Ishikawa (cell line): ENCODE measurements around the gene ENC1.

Source experiments
- CEBPB ChIP-seq: IDR thresholded peaks from 2 replicates; pipeline ENCODE4 v1.6.1; 2012
- CREB1 ChIP-seq: IDR thresholded peaks from 2 replicates; pipeline ENCODE4 v1.6.1; 2012; ENCODE audit warnings: low read depth
- EGR1 ChIP-seq: IDR thresholded peaks from 2 replicates; pipeline ENCODE4 v1.6.1; 2012
- EP300 ChIP-seq: IDR thresholded peaks from 2 replicates; pipeline ENCODE4 v1.6.1; 2012; ENCODE audit warnings: borderline replicate concordance
- FOXM1 ChIP-seq: IDR thresholded peaks from 2 replicates; pipeline ENCODE4 v1.6.1; 2012; ENCODE audit warnings: low read depth, borderline replicate concordance
- MAX ChIP-seq: IDR thresholded peaks from 2 replicates; pipeline ENCODE4 v1.6.1; 2012
- NFIC ChIP-seq: IDR thresholded peaks from 2 replicates; pipeline ENCODE4 v1.6.1; 2012
- RAD21 ChIP-seq: IDR thresholded peaks from 2 replicates; pipeline ENCODE4 v1.6.1; 2012; ENCODE audit warnings: low read depth
- REST ChIP-seq: IDR thresholded peaks from 2 replicates; pipeline ENCODE4 v1.6.1; 2012; ENCODE audit warnings: low read depth, mild to moderate bottlenecking
- TAF1 ChIP-seq: IDR thresholded peaks from 2 replicates; pipeline ENCODE4 v1.6.1; 2012; ENCODE audit warnings: low read depth, mild to moderate bottlenecking
- TCF12 ChIP-seq: IDR thresholded peaks from 2 replicates; pipeline ENCODE4 v1.6.1; 2012; ENCODE audit warnings: low read depth
- TEAD4 ChIP-seq: IDR thresholded peaks from 2 replicates; pipeline ENCODE4 v1.6.1; 2012
- USF1 ChIP-seq: IDR thresholded peaks from 2 replicates; pipeline ENCODE4 v1.6.1; 2012
- YY1 ChIP-seq: IDR thresholded peaks from 2 replicates; pipeline ENCODE4 v1.6.1; 2012; ENCODE audit warnings: low read depth
- ZBTB7A ChIP-seq: IDR thresholded peaks from 2 replicates; pipeline ENCODE4 v1.6.1; 2012; ENCODE audit warnings: low read depth

Gene ENC1

DNA sequence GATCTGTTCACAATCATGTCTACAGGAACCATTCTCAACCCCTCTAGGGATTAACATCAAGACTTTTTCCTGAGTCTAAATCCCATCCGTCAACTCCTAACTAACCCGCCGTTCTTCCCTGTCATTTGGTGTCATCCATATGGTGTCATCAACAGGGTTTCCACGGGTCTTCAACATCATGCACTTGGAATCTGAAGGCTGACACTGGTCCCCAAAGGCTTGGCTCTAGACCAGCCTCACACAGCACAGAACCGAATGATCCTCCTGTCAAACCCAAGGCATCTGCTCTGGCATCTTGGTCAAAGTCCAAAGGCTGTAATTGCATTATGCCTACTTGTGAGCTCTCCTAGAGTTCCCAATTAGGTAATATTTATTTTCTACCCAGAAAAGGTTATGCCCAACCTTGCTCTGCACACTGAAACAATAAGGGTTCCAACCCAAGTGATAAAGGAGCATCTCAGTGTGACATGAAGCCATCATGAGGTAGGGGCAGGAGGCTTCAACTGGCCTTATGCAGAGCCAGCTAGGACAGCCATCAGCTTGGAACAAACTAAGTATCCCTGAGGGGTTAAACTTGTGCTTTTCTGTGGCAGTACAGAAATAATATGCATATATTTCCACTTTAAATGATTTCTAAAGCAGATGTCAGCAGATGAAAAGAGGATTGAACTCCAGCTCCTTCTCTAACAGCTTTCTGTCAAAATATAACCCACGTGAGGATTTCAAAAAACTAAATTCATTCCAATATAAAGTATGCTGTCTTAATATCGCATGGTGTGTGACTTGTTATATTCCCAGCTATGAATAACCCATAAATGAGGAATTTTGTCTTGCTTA, 13.9 kb downstream of the ENC1 start:
- TF ChIP-seq NFIC, result no peak

- TF ChIP-seq TEAD4, result no peak
- TF ChIP-seq EP300, result no peak
- TF ChIP-seq EGR1, result no peak
- TF ChIP-seq MAX, result no peak
- TF ChIP-seq CREB1, result no peak
- no peak for TF ChIP-seq TAF1
- TF ChIP-seq YY1, result no peak
- no peak for TF ChIP-seq CEBPB
- TF ChIP-seq FOXM1, result no peak
- no peak for TF ChIP-seq NFIC
- no peak for TF ChIP-seq TCF12
- TF ChIP-seq USF1, result no peak
- no peak for TF ChIP-seq ZBTB7A
- no peak for TF ChIP-seq RAD21
- TF ChIP-seq REST, result no peak
Measured at GRCh38 chr5:74625742-74626241, 14.7 kb downstream of the ENC1 start.

DNA sequence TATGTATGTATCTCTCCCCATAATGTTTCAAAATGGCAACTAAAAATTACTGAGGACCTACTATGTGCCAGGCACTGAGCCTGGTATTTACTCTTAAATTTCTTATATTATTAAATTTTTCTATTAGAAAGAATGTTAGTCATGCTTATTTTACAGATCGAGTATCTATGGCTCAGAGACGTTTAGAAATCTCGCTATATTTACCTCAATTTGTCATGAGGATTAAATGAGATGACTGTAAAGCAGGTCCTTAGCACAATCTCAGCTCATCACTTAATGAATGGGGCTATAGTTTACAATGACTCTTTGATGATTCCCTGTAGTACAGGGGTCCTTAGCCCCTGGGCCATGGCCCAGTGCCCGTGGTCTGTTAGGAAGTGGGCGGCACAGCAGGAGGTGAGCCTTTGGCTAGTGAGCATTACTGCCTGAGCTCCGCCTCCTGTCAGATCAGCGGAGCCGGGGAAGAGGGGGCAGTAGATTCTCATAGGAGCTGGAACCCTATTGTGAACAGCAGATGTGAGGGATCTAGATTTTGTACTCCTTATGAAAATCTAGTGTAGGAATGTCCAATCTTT, 15.5 kb downstream of the ENC1 start:
- no peak for TF ChIP-seq FOXM1
- TF ChIP-seq TCF12, result no peak
- TF ChIP-seq EP300, result no peak
- TF ChIP-seq MAX, result no peak
- TF ChIP-seq TEAD4, result no peak
- no peak for TF ChIP-seq TAF1
- TF ChIP-seq YY1, result no peak
- TF ChIP-seq ZBTB7A, result no peak
- TF ChIP-seq REST, result no peak
- no peak for TF ChIP-seq NFIC
- no peak for TF ChIP-seq RAD21
- no peak for TF ChIP-seq USF1

DNA sequence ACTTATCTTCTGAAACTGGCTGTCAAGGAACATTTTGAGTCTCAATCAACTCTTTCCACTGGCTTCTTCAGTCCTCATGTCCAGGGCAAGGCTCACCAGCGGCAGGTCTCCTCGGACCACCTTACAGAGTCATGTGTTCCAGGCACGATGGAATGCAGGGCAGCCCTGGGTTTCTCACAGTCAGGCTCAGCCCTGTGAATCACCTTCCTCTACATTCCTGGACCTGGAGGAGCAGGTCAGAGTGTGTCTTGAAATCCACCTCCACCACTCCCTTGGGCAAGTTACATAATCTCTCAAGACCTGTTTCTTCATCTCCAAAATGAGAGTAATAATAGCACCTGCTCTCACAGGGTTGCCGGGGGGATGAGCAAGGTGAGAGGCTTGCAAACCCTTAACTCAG, 16.0 kb downstream of the ENC1 start:
- no peak for TF ChIP-seq USF1
- TF ChIP-seq MAX, result no peak
- TF ChIP-seq TCF12, result no peak
- no peak for TF ChIP-seq REST
